ENCODE results near the gene ADAMTS13.

ADAMTS13 gene

DNA sequence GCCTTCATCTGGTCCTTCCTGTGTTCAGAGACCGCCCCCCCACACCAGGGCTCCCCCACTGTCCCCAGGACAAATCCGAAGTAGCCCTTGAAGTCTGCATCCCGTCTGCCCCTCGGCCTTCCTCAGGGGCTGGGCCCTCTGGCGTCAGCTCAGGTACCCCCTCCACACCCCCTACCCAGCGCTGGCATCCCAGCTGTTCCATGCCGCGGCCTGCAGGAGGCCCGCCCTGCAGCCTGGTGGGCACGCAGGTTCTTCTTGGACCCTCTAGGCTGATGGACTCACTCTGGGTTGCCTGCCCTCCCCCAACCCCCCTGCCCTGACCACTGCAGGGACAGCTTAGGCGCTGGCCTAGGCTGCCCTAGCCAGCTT, 50.1 kb downstream of the ADAMTS13 start:
- no peak for DNase-seq (ENCODE audit: low spot score)

DNA sequence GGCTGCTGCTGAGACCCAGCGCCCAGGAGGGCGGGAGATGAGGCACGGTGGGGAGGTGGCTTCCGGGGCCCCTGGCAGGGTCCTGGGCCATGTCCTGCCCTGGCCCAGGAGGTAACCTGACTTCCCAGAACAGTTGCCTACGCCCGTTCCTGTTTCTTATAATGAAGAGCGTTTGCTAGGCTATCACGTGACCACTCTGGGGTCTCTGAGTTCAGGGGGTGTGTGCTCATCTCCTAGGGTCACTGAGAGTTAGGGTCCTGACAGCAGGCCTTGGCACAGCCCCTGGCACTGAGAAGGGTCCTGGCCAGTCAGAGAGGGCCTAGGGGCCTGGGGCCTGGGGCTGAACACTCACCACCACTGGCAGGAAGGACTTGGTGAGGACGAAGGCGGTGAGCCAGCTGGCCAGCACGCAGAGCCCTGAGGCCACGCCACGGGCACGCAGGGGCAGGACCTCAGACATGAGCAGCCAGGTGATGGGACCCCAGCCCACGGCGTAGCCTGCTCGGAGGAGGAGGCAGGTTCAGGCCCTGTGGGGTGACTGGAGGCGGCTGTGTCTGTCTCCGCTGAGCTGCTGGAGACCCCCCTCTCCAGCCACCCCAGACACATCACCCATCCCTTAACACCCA, 50.7 kb downstream of the ADAMTS13 start:
- DNase-seq (ENCODE audit: low spot score) = no peak

DNA sequence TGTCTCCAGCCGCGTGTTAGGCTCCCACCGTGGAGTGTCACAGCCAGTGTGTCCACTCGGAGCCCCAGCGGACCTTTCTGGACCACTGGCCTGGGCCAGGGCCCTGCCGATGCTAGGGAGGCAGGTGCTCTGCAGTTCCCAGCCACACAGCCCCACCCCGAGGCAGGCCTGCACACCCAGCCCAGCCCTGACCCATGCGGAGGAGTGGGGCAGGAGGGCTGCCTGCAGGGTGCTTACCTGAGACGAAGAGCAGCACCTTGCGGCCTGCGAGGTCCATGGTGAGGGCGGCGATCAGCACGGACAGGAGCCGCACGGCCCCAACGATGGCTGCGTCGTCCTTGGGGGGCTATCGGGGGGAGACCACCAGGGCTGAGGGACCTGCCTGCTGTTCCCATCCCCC, 51.6 kb downstream of the ADAMTS13 start:
- DNase-seq (ENCODE audit: low spot score) = no peak

DNA sequence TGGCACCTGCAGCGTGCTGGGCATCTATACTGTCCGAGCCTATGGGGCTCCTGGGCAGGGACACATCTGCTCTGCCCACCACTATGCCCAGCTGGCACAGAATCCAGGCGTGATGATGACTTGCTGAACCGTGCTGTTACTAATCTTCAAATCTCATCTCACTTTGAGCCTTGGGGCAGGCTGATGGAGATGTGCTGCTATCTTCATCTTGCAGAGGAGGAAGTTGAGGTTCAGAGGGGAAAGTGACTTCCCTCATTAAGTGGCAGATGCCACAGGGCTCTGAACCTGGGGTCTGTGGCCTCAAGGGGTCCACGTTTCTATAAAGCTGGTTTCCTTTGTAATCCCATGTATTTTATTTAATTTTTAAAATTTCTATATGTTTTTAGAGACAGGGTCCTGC, 52.0 kb downstream of the ADAMTS13 start:
- no peak for DNase-seq (ENCODE audit: low spot score)

DNA sequence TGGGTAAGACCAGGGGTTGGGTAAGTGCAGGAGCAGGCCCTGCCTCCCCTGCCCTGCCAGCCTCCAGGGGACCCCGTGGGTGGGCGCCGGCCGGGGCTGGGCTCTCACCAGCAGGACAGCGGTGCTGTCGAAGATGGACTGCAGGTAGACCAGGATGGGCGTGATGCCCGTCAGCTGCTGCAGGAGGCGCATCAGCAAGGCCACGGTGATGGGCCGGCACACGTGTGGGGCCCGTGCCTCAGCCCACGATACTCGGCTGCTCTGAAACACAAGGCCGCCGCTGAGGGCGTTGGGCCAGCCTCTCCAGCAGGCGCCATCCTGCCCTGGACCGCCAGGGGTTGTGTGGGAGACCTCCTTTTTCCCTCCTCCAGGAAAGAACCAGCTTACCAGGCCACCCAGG, 52.7 kb downstream of the ADAMTS13 start:
- DNase-seq (ENCODE audit: low spot score) = no peak

DNA sequence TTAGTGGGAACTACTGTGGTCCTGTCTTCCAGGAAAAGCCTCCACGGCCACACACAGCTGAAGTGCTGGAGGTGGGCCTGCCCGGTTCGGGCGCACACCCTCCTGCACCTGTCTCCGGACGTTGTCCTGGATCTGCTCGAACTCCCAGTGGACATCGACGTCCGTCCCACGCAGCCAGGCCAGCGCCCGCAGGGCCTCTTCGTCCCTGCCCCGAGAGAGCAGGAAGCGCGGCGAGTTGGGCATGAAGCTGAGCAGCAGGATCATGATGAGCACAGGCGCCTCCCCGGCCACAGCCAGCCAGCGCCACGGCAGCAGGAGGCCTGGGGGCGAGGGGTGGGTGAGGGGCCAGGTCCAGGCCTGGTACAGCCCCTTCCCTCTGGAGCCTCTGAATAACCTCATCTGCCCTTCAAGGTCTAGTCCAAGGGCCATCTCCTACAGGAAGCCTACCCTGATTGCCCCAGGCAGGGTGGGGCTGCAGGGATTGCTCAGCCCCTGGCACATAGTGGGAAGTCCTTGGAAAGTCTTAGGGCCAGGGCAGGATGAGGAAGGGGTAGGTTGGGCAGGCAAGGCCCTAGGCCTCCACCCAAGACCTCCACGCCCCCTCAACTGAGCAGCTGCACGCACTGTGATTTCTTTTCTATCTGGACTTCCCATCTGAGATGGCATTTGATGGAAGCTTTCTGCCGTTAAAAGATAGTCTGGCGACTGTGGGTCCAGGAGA, 53.3 kb downstream of the ADAMTS13 start:
- DNase-seq (ENCODE audit: low spot score) = no peak

DNA sequence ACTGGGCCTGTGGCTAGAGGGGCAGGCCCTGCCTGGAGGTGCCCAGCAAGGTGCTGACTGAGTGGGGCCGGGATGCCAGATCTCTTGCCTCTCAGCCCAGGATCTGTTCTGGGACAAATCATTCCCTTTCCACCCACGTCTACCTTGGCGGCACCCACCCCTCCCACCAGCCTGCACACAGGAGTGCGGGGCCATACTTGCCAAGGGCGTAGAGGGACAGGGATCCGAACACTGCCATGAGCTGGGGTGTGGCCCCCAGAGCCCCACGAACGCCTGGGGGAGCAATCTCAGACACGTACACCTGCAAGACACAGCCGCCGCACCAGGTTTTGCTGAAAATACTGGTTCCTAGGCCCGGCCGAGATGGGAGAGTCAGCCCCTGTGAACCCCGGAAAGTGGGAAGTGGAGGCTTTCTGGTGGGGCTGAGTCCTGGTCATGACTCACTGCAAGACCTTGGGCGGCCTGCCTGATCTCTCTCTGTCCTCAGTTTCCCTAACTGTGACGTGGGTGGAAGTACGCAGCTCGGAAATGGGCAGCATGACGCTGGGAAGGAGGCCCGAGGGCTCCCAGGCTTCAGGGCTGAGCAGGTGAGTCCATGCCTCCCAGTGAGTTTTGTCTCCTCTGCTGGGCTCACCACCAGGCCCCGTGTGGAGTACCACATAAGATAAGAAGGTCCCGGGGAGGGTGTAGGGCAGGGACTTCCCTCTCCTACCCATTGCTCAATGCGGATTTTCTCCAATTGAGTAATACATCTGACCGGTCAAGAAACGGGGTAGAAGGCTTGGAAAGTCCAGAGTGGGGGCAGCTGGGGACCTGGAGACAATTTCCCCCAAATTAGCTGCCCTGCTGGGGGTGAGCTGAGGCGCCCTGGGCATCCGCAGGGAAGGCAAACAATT, 54.1 kb downstream of the ADAMTS13 start:
- no peak for DNase-seq (ENCODE audit: low spot score)

DNA sequence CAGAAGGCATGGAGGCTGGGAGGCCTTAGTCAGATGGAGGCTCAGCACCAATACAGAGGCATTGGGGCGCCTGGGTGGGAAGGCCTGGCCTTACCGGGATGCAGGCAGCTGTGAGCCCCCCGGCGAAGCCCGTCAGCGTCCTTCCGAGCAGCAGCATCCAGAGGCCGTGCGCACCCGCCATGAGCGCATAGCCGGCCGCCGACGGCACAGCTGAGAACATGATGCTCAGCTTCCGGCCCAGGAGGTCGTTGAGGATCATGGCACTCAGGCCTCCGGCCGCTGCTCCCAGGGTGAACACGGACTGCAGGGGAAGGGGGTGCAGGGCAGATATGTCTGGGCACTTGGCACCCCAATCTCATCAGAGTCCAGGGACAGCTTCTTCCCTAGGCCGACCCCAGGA, 54.8 kb downstream of the ADAMTS13 start:
- DNase-seq (ENCODE audit: low spot score) = no peak

DNA sequence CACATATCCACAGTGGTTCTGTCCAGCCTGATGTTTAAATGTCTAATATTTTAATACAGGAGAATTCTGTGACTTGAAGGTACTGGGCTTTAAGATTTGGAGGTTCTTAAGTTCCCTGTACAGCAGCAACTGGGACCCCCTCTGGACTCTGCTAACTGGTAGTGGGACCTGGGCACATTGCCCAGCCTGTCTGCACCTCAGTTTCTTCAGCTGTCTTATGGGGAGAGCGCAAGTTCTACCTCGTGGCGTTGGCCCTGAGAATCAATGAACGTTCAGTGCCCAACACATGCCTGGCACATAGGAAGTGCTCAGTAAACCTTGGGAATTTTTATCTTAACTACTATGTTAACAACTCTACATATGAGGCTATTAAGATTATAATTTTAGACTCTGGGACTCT, 55.3 kb downstream of the ADAMTS13 start:
- no peak for DNase-seq (ENCODE audit: low spot score)

DNA sequence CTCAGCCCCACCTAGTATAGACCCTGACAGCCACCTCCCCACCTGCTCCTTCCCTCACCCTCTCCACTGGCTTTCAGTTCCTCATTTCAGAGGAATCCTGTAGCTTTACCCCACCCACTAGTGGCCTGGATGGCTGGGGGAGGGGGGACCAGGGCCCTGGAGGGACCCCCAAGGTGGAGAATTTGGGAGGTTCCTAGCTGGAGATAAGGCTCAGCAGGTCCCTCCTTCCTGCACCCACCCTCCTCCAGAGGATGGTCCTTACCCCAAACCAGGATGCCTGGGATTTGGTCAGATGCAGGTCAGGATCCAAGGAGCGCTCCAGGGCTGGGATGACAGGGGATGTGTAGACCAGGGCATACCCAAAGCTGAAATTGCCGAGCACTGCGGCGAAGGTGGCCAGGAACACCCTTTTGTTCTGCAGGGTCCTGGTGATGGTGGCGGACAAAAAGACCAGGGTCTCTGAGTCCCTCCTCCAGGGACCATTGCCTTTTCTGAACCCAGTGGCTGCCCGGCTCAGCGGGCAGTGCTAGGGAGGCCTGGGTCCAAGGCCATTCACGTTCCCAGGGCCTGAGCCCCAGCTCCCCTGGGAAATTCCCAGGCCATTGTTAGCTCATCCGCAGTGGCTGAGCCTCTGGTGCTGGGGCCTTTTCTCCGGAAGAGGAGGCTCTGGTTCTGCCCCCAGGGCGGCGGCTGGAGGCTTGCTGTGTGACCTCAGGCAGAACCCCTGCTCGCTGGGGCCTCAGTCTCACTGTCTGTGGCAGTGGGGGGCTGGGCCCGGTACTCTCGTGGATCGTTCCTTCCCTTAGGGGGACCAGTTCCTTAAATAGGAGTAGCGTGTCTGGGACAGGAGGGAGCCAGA, 56.1 kb downstream of the ADAMTS13 start:
- DNase-seq (ENCODE audit: low spot score) = no peak

DNA sequence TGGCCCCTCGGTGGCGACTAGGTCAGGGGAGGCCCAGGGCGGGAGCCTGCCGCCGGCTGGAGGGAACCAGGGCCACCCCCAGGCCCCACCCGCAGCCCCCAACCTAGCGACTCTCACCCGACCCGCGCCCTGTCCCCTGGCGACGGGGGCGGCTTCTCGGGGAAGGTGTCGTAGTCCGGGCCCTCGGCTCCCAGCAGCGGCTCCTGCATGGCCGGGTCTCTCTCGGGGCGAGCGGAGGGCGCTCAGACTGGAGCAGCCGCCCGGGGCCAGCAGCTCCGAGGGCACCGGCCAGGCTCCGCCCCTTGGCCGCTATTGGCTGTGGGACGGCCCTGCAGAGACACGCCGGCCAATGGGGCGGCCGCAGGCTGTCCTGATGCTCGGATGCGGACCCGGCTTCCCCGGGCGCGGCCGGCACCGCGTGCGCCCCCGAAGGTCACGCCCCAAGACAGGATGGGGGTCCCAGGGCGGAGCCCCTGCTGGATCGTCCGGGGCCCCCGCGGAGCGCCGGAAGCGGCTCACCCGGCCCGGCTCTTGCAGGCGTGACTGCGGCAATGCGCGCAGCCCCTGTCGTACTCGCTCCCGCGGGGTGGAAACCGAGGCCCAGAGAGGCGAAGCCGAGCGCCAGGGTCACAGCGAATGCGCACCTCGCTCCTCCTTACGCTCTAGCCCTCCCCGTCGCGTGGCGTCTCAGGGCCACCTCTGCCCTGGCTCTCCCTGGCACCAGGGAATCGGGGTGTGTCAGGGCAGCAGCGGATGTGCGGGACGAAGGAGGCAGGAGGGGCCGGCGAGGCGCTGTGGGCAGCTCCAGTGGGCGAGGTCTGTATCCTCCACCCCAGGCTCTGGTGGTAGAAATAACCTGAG, 56.9 kb downstream of the ADAMTS13 start, which contains the start of gene SLC2A6:
TSS of gene SLC2A6 (minus strand) at position 249 of the 861 bp plus-strand sequence. CDS start at position 209, 40 bp downstream.
- DNase-seq (ENCODE audit: low spot score) = peak; percentile 85

DNA sequence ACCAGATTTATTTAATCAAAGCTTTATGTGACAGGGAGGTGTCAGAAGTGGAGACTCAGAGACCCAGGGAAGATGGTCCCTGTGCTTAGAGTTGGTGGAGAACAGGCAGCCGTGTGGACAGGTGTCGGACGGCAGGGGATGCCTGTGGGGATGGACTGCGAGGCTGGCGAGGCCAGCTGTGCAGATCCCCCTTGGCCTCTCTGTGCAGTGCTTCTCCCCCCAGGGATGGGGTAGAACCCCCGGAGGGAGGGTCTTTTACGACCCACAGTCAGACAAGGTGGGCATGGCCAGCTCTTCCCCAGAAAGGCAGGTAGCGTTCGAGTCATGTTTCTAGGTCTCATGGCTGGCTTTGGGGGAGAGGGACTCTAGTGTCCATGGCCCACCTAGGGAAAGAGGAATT, 61.4 kb downstream of the ADAMTS13 start:
- DNase-seq (ENCODE audit: low spot score) = no peak

DNA sequence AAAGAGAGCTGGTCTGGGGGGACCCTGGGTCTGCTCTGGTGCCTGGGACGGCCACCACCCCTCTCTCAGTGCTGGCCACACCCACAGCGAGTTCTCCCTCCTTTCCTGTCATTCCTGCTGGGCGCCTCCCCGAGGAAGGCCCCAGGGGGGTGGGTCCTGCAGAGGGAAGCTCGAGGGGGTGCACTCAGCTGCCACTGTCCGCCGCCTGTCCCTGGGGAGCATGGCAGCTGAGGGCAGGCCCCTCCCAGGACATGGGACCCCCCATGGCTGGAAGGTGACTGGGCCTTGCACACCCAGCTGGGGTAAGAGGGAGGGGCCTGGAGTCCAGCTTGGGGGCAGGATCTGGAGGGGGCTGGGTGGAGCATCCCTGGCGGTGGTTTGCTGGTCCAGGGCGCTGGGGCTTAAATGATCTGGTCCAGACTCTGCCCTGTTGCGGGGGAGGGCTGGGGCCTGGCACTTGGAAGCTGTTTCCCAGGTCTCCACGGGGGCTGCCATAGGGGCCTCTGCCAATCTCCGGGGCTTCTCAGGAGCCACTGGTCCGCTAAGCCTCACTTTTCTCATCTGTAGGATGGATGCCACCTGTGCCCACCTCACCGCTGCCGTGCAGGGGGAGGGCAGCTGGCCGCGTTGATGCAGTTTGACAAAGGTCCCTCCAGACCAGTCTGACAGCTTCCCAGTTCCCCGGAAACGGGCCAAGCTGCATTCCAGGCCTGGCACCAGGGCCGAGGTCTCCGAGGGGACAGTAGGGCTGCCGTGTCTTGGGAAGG, 62.7 kb downstream of the ADAMTS13 start:
- DNase-seq (ENCODE audit: low spot score) = no peak

DNA sequence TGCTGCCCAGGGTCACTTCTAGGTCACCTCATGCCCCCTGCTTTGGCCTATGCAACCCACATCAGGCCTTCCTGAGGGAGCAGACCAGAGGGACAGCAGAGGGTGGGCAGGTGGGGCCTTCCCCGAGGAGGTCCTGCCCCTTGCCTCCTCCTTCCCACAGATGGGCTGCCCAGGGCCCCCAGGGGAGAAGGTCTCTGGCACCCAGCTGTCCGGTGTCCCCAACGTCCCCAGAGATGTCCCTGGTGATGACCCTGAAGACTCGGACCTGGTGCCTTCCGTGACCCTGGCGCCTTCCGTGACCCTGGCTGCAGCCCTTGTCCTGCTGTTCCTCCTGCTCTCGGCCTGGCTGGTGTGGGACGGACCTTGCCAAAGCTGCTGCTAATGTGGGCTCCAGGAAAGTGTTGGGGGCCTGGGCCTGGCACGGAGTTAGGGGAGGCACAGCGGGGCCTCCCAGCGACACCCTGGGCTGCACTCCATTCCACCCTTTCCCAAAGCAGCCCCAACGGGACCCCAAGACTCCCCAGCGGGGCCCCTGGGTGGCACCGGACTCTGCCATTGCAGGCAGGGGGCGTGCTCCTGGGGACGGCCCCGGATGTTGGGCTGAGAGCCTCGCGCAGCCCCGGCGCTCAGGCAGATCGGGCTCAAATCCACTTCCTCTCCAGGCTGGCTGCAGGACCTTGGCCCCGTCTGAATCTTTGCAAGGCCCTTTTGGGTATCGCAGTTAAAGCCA, 63.5 kb downstream of the ADAMTS13 start:
- DNase-seq (ENCODE audit: low spot score) = no peak

DNA sequence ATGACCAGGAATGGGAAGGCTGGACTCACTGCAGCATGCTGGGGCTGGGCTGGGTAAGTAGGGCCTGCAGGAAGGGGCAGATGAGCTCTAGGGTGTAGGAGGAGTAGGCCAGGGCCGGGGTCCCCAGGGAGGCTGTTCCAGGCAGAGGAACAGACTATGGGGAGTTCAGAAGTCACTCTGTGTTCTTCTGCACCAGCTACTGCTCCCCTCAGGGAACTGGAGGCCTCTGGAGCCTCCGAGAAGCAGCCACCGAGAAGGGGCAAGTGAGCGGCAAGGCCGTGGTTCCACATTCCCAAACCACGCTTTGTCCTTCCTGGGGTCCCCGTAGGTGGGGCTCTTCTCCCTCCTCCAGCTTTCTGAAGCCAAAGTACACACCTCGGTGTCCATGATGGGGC, 65.2 kb downstream of the ADAMTS13 start:
- DNase-seq (ENCODE audit: low spot score) = no peak

DNA sequence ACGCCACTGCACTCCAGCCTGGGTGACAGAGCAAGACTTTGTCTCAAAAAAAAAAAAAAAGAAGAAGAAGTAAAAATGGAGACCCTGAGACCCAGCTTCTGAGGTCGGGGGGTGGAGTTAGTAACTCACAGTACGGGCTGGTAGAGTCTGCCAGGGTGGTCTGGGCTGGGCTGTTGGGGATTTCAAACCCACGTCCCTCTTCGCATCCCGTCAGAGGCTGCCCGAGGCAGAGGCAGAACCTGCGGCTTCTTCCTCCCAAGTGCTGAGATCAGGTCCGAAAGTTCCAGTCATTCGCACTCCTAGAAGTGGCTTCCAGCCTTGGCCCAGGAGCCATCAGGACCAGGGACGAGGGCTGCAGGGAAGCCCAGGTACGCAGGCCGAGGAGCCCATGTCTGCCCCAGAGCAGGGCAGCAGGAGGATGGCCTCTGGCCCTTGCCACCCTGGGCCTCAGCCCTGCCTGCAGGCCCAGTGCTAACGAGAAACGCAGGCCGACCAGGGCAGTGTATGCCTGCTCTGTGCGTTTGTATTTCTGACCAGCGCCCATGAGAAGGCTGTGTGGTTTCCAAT, 66.6 kb downstream of the ADAMTS13 start:
- DNase-seq (ENCODE audit: low spot score) = no peak

DNA sequence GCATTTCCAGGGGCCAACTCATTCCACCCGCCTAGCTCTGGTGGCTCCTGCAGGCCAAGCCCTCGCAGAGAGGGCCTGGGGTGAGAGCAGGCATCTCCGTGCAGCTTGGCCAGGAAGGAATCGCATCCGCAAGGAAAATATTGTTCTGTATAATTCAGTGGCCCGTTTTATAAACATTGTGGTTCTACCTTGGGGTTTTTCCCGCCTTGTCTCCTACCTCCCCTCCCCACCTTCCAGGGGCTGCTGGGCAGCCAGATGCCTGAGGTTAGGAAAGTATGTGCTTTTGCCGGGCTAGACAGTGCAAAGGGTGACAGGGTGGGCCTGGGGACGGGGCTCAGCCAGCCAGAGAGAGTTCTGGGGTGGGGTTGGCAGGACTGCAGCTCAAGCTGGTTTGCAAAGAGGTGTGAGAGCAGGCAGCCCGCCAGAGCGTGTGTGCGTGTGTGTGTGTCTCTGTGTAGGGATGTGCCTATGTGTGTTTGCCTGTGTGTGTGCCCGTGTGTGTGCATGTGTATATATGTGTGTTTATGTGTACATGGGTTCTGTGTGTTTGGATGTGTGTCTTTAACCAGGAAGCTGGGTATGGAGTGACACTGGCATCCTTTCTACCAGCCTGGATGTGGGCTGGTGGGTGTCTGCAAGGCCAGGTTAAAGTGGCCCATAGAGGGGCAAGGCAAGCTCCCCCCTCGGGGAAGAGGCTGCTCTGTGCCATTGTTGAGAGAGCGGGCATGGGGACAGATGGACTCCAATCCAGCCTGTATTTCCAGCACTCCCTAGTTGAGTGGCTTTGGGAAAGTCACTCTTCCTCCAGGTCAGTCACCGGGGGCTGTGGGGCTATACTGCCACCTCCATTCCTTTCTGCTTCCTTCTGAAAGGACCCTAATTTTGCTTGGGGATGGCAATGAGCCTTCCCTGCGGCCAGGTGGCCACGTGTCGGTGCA, 67.4 kb downstream of the ADAMTS13 start:
- DNase-seq (ENCODE audit: low spot score) = no peak

DNA sequence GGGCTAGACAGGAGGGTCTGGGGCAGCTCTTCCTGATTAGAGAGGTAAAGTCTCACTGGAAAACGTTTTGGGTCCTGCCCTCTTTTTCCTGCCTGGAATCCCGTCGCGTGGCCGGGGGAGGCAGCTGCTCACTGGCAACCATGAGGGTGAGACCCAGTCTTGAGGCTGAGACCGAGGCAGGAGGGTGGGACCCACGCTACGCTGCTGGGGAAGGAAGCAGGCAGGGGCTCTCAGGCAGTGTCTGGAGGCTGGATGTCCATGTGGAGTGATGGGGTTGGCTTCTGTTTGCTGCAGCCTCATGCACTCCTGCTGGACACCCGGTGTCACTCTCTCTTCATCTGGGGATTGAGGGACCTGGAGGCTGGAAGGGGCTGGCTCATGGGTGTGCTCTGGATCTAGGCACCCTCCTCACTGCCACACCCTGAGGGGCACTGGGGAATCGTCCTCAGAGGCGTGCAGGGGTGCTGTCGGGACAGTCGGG, 68.1 kb downstream of the ADAMTS13 start:
- no peak for DNase-seq (ENCODE audit: low spot score)

Measured in LoVo (cell line).